Endodermal cell (in vitro differentiated cells): ENCODE measurements around the gene BRWD1. TPM values are rescaled to one million over a fixed set of nuclear protein-coding genes. Genes with fewer than 3 reads are reported as not detected.

Source experiments
- DNase-seq: peaks from one replicate; pipeline ENCODE4 v3.0.0-alpha.2; 2017
- H3K27ac ChIP-seq: 2 replicates; pipeline ENCODE4 v1.5.1; 2013; ENCODE audit warnings: mild to moderate bottlenecking, low read depth, low read length, moderate library complexity
- H3K27me3 ChIP-seq: 2 replicates; pipeline ENCODE4 v1.6.1; 2013; ENCODE audit warnings: mild to moderate bottlenecking, low read length, moderate library complexity; ENCODE audit not compliant: insufficient read depth, control insufficient read depth, poor library complexity, severe bottlenecking
- H3K36me3 ChIP-seq: 2 replicates; pipeline ENCODE4 v1.7.0; 2013; ENCODE audit warnings: mild to moderate bottlenecking, low read length, moderate library complexity; ENCODE audit not compliant: control insufficient read depth, insufficient read depth
- H3K4me1 ChIP-seq: one replicate; pipeline ENCODE4 v1.7.0; 2013; ENCODE audit warnings: low read length; ENCODE audit not compliant: control insufficient read depth, insufficient read depth
- H3K4me3 ChIP-seq: 2 replicates; pipeline ENCODE4 v1.5.1; 2013; ENCODE audit warnings: mild to moderate bottlenecking, low read length, moderate library complexity
- H3K9ac ChIP-seq: 2 replicates; pipeline ENCODE4 v1.6.1; 2013; ENCODE audit warnings: mild to moderate bottlenecking, low read length, moderate library complexity; ENCODE audit not compliant: poor library complexity, severe bottlenecking; ENCODE audit errors: extremely low read depth
- H3K9me3 ChIP-seq: 2 replicates; pipeline ENCODE4 v1.6.1; 2013; ENCODE audit warnings: mild to moderate bottlenecking, low read length, moderate library complexity; ENCODE audit not compliant: control insufficient read depth
- H3K27ac Mint-ChIP-seq: 2 replicates; pipeline ENCODE4 v1.8.0; 2020; ENCODE audit warnings: mixed read lengths
- H3K27me3 Mint-ChIP-seq: 2 replicates; pipeline ENCODE4 v1.8.0; 2021; ENCODE audit warnings: mild to moderate bottlenecking, mixed read lengths; ENCODE audit not compliant: insufficient read depth
- H3K36me3 Mint-ChIP-seq: 2 replicates; pipeline ENCODE4 v1.8.0; 2020; ENCODE audit warnings: low read depth, mixed read lengths
- H3K4me1 Mint-ChIP-seq: 2 replicates; pipeline ENCODE4 v1.8.0; 2020; ENCODE audit warnings: mixed read lengths
- H3K4me3 Mint-ChIP-seq: 2 replicates; pipeline ENCODE4 v1.8.0; 2020; ENCODE audit warnings: mild to moderate bottlenecking, moderate library complexity, mixed read lengths
- H3K9me3 Mint-ChIP-seq: 2 replicates; pipeline ENCODE4 v1.8.0; 2020; ENCODE audit warnings: mild to moderate bottlenecking, mixed read lengths
- CTCF ChIP-seq: fragments of 200-600 bp; sonication (generic); conservative IDR thresholded peaks from 2 replicates; pipeline ENCODE4 v1.5.0; 2021; ENCODE audit warnings: antibody characterized with exemption, mild to moderate bottlenecking
- WGBS, 2 experiments: methylation state at CpG; one replicate each; pipeline versions ENCODE4 v1.1.5 to v1.1.7; 2013; ENCODE audit warnings: missing lambda C conversion rate in 2 of 2, mixed read lengths in 1 of 2; ENCODE audit not compliant: insufficient coverage in 1 of 2, insufficient read length in 1 of 2; 5-methylcytosine and 5-hydroxymethylcytosine counted together
- total RNA-seq, 2 donors: library from RNA; stranded (reverse); fragmentation: NEBNext Ultra II Directional in 1 of 2; extraction: Animal tissue kit (Norgen Biotek cat#: 25700) in 1 of 2; gene quantifications; 2 replicates in 1 of 2; 3 replicates in 1 of 2; pipeline ENCODE4 v1.2.1, GENCODE V29; 2021

Gene BRWD1
- total RNA-seq, 2 donors from 2014 or later: 64.7 to 76.1 TPM

GRCh38 chr21:39344848-39345247 lies 31.4 kb upstream of the BRWD1 start:
- no peaks in the 10 kb centered on the region for H3K27me3 ChIP-seq
- peak overlapping the region; percentile 96 for H3K4me3 ChIP-seq
- no peak overlapping the region for H3K9ac ChIP-seq
- Mint-ChIP-seq H3K27me3 (no peaks in the 10 kb centered on the region), H3K4me3 (peak overlapping the region; percentile 92), H3K4me1 (peaks cover 22% of the 10 kb centered on the region), H3K9me3 (no peaks in the 10 kb centered on the region), H3K27ac (peak overlapping the region; percentile 81), H3K36me3 (peaks cover 58% of the 10 kb centered on the region)
- 88% methylated on average over 4 of the region's 5 CpGs; no CpG with 5 or more reads in 1 of the 2 experiments for WGBS, 2 experiments
- no peaks in the 10 kb centered on the region for H3K9me3 ChIP-seq
- no peak for DNase-seq
- no peak overlapping the region for H3K27ac ChIP-seq
- peaks cover 70% of the 10 kb centered on the region for H3K36me3 ChIP-seq
- TF ChIP-seq CTCF: no peak
- H3K4me1 ChIP-seq: peaks cover 2% of the 10 kb centered on the region

- H3K27me3 ChIP-seq: no peaks in the 10 kb centered on the region
- no peaks in the 10 kb centered on the region for H3K9me3 ChIP-seq
- no peak overlapping the region for H3K9ac ChIP-seq
- no peak for DNase-seq
- no peak for TF ChIP-seq CTCF
- peaks cover 16% of the 10 kb centered on the region for H3K4me1 Mint-ChIP-seq
- H3K9me3 Mint-ChIP-seq: no peaks in the 10 kb centered on the region
- H3K36me3 Mint-ChIP-seq: peaks cover 45% of the 10 kb centered on the region
- no peak overlapping the region for H3K4me3 ChIP-seq
- peaks cover 55% of the 10 kb centered on the region for H3K36me3 ChIP-seq
- no peak overlapping the region for H3K27ac Mint-ChIP-seq
- H3K27ac ChIP-seq: no peak overlapping the region
- H3K27me3 Mint-ChIP-seq: no peaks in the 10 kb centered on the region
- peaks cover 2% of the 10 kb centered on the region for H3K4me1 ChIP-seq
- WGBS, 2 experiments: 99 to 100% methylated on average over 6 of the region's 6 CpGs
- H3K4me3 Mint-ChIP-seq: no peak overlapping the region
These were observed 28.0 kb upstream of the BRWD1 start for GRCh38 chr21:39341249-39341923.

GRCh38 chr21:39340687-39341086 lies 27.3 kb upstream of the BRWD1 start:
- TF ChIP-seq CTCF: no peak
- H3K4me3 ChIP-seq: no peak overlapping the region
- Mint-ChIP-seq H3K27me3 (no peaks in the 10 kb centered on the region), H3K9me3 (no peaks in the 10 kb centered on the region), H3K4me1 (peaks cover 9% of the 10 kb centered on the region), H3K36me3 (peaks cover 39% of the 10 kb centered on the region), H3K27ac (no peak overlapping the region), H3K4me3 (no peak overlapping the region)
- H3K27ac ChIP-seq: no peak overlapping the region
- peaks cover 48% of the 10 kb centered on the region for H3K36me3 ChIP-seq
- 95 to 97% methylated on average over 5 to 6 of the region's 6 CpGs for WGBS, 2 experiments
- H3K9ac ChIP-seq: no peak overlapping the region
- H3K27me3 ChIP-seq: no peaks in the 10 kb centered on the region
- no peak for DNase-seq
- no peaks in the 10 kb centered on the region for H3K9me3 ChIP-seq
- peaks cover 2% of the 10 kb centered on the region for H3K4me1 ChIP-seq
